D721Med (cell line): ENCODE results near the gene PITRM1.

ENCODE experiments used
- DNase-seq: peaks from one replicate; pipeline ENCODE4 v3.0.0; 2011; ENCODE audit warnings: low spot score; ENCODE audit not compliant: insufficient read length
- FAIRE-seq: peaks from 2 replicates; lab custom pipeline; 2011; peaks lifted over from hg19 to GRCh38; lab: Jason Lieb, UNC
- CTCF ChIP-seq: IDR thresholded peaks from 2 replicates; pipeline ENCODE4 v1.5.1; 2012; ENCODE audit warnings: mild to moderate bottlenecking, control low read depth; ENCODE audit not compliant: insufficient read depth; ENCODE audit errors: missing control alignments

The PITRM1 gene

GRCh38 chr10:3102720-3103427 lies 69.7 kb downstream of the PITRM1 start:
- FAIRE-seq = no peak
- DNase-seq = no peak
- TF ChIP-seq CTCF = no peak

- TF ChIP-seq CTCF = no peak
- FAIRE-seq = no peak
- no peak for DNase-seq
Measured at GRCh38 chr10:3100856-3101640, 71.5 kb downstream of the PITRM1 start.

- no peak for DNase-seq
- no peak for FAIRE-seq
- TF ChIP-seq CTCF = no peak
Measured at GRCh38 chr10:3100093-3100792, 72.3 kb downstream of the PITRM1 start.

- no peak for DNase-seq
- TF ChIP-seq CTCF = no peak
- no peak for FAIRE-seq
Measured at GRCh38 chr10:3099291-3100092, 73.1 kb downstream of the PITRM1 start.

- TF ChIP-seq CTCF = no peak
- FAIRE-seq (no peak), DNase-seq (no peak)
Measured at GRCh38 chr10:3098689-3099088, 73.9 kb downstream of the PITRM1 start.

- no peak for DNase-seq
- FAIRE-seq = no peak
- no peak for TF ChIP-seq CTCF
Measured at GRCh38 chr10:3097160-3097559, 75.4 kb downstream of the PITRM1 start.
